ENCODE measurements around the gene IQGAP2. TPM values are rescaled to one million over a fixed set of nuclear protein-coding genes. Genes with fewer than 3 reads are reported as not detected.

IQGAP2 gene
- total RNA-seq, 2 donors from 2014 or later = 117 to 134 TPM

GRCh38 chr5:76391014-76391413 is 12.1 kb upstream of the IQGAP2 start:
- H3K9me3 ChIP-seq (ENCODE audit: control insufficient read depth, low read length, poor library complexity, severe bottlenecking) = no peaks in the 10 kb centered on the region
- Mint-ChIP-seq H3K4me3 (no peak overlapping the region), H3K36me3 (ENCODE audit: low read depth) (no peaks in the 10 kb centered on the region), H3K27ac (peak overlapping the region; percentile 79), H3K27me3 (no peaks in the 10 kb centered on the region), H3K4me1 (peaks cover 38% of the 10 kb centered on the region)
- ATAC-seq = peak; percentile 77
- no peak for DNase-seq

- H3K4me3 Mint-ChIP-seq = peak overlapping the region; percentile 43
- H3K27me3 Mint-ChIP-seq = no peaks in the 10 kb centered on the region
- peaks cover 40% of the 10 kb centered on the region for H3K4me1 Mint-ChIP-seq
- ATAC-seq = peak; percentile 77
- no peaks in the 10 kb centered on the region for H3K9me3 ChIP-seq (ENCODE audit: control insufficient read depth, low read length, poor library complexity, severe bottlenecking)
- peaks cover 3% of the 10 kb centered on the region for H3K36me3 Mint-ChIP-seq (ENCODE audit: low read depth)
- peak overlapping the region; percentile 67 for H3K27ac Mint-ChIP-seq
- DNase-seq = no peak
Observed at GRCh38 chr5:76393035-76393680, 9.9 kb upstream of the IQGAP2 start.

- ATAC-seq (no peak), DNase-seq (no peak)
- H3K9me3 ChIP-seq (ENCODE audit: control insufficient read depth, low read length, poor library complexity, severe bottlenecking) = no peaks in the 10 kb centered on the region
- H3K27me3 Mint-ChIP-seq = no peaks in the 10 kb centered on the region
- H3K4me3 Mint-ChIP-seq = no peak overlapping the region
- no peak overlapping the region for H3K27ac Mint-ChIP-seq
- peaks cover 3% of the 10 kb centered on the region for H3K36me3 Mint-ChIP-seq (ENCODE audit: low read depth)
- peaks cover 39% of the 10 kb centered on the region for H3K4me1 Mint-ChIP-seq
Observed at GRCh38 chr5:76397200-76397599, 5.9 kb upstream of the IQGAP2 start.

- no peak overlapping the region for H3K27ac Mint-ChIP-seq
- no peaks in the 10 kb centered on the region for H3K27me3 Mint-ChIP-seq
- H3K4me3 Mint-ChIP-seq = no peak overlapping the region
- H3K4me1 Mint-ChIP-seq = peaks cover 26% of the 10 kb centered on the region
- no peaks in the 10 kb centered on the region for H3K9me3 ChIP-seq (ENCODE audit: control insufficient read depth, low read length, poor library complexity, severe bottlenecking)
- peaks cover 5% of the 10 kb centered on the region for H3K36me3 Mint-ChIP-seq (ENCODE audit: low read depth)
- ATAC-seq (no peak), DNase-seq (no peak)
Observed at GRCh38 chr5:76399268-76399667, 3.8 kb upstream of the IQGAP2 start.

GRCh38 chr5:76400466-76400865 is 2.6 kb upstream of the IQGAP2 start:
- H3K4me1 Mint-ChIP-seq = peaks cover 32% of the 10 kb centered on the region
- H3K9me3 ChIP-seq (ENCODE audit: control insufficient read depth, low read length, poor library complexity, severe bottlenecking) = no peaks in the 10 kb centered on the region
- ATAC-seq = no peak
- H3K27me3 Mint-ChIP-seq = no peaks in the 10 kb centered on the region
- no peak overlapping the region for H3K4me3 Mint-ChIP-seq
- DNase-seq = no peak
- H3K36me3 Mint-ChIP-seq (ENCODE audit: low read depth) = peaks cover 5% of the 10 kb centered on the region
- H3K27ac Mint-ChIP-seq = peak overlapping the region; percentile 99

GRCh38 chr5:76401801-76402250 is 1.3 kb upstream of the IQGAP2 start:
- Mint-ChIP-seq H3K36me3 (ENCODE audit: low read depth) (peaks cover 2% of the 10 kb centered on the region), H3K27me3 (no peaks in the 10 kb centered on the region), H3K27ac (peak overlapping the region; percentile 99), H3K4me3 (peak overlapping the region; percentile 98), H3K4me1 (peaks cover 41% of the 10 kb centered on the region)
- DNase-seq = peak in 2 of 3 donors; percentile 9 to 14
- ATAC-seq = no peak
- no peaks in the 10 kb centered on the region for H3K9me3 ChIP-seq (ENCODE audit: control insufficient read depth, low read length, poor library complexity, severe bottlenecking)

- Mint-ChIP-seq H3K27ac (peak overlapping the region; percentile 99), H3K27me3 (no peaks in the 10 kb centered on the region), H3K4me3 (peak overlapping the region; percentile 98), H3K36me3 (ENCODE audit: low read depth) (peaks cover 2% of the 10 kb centered on the region), H3K4me1 (peaks cover 45% of the 10 kb centered on the region)
- ATAC-seq (peak; percentile 72), DNase-seq (peak; percentile 62 to 82 (median 63))
- H3K9me3 ChIP-seq (ENCODE audit: control insufficient read depth, low read length, poor library complexity, severe bottlenecking) = no peaks in the 10 kb centered on the region
Observed at GRCh38 chr5:76402251-76402885, 717 bp upstream of the IQGAP2 start.

GRCh38 chr5:76403766-76404222 is 709 bp downstream of the IQGAP2 start:
- Mint-ChIP-seq H3K36me3 (ENCODE audit: low read depth) (peaks cover 2% of the 10 kb centered on the region), H3K27ac (peak overlapping the region; percentile 99), H3K27me3 (no peaks in the 10 kb centered on the region), H3K4me1 (peaks cover 55% of the 10 kb centered on the region), H3K4me3 (peak overlapping the region; percentile 98)
- peak; percentile 40 for ATAC-seq
- DNase-seq = peak; percentile 58 to 68 (median 64)
- no peaks in the 10 kb centered on the region for H3K9me3 ChIP-seq (ENCODE audit: control insufficient read depth, low read length, poor library complexity, severe bottlenecking)

- peak overlapping the region; percentile 98 for H3K4me3 Mint-ChIP-seq
- H3K27me3 Mint-ChIP-seq = no peaks in the 10 kb centered on the region
- H3K9me3 ChIP-seq (ENCODE audit: control insufficient read depth, low read length, poor library complexity, severe bottlenecking) = no peaks in the 10 kb centered on the region
- peak; percentile 49 for ATAC-seq
- H3K4me1 Mint-ChIP-seq = peaks cover 59% of the 10 kb centered on the region
- H3K27ac Mint-ChIP-seq = peak overlapping the region; percentile 99
- H3K36me3 Mint-ChIP-seq (ENCODE audit: low read depth) = peaks cover 2% of the 10 kb centered on the region
- peak; percentile 15 to 65 (median 47) for DNase-seq
Observed at GRCh38 chr5:76404223-76405211, 1.4 kb downstream of the IQGAP2 start.

GRCh38 chr5:76406014-76406413 is 2.9 kb downstream of the IQGAP2 start:
- no peak for ATAC-seq
- Mint-ChIP-seq H3K4me1 (peaks cover 69% of the 10 kb centered on the region), H3K27ac (peak overlapping the region; percentile 99), H3K4me3 (peak overlapping the region; percentile 98), H3K27me3 (no peaks in the 10 kb centered on the region), H3K36me3 (ENCODE audit: low read depth) (peaks cover 7% of the 10 kb centered on the region)
- DNase-seq = no peak
- H3K9me3 ChIP-seq (ENCODE audit: control insufficient read depth, low read length, poor library complexity, severe bottlenecking) = no peaks in the 10 kb centered on the region

GRCh38 chr5:76406673-76407072 is 3.6 kb downstream of the IQGAP2 start:
- H3K9me3 ChIP-seq (ENCODE audit: control insufficient read depth, low read length, poor library complexity, severe bottlenecking) = no peaks in the 10 kb centered on the region
- H3K27me3 Mint-ChIP-seq = no peaks in the 10 kb centered on the region
- DNase-seq (no peak), ATAC-seq (no peak)
- H3K4me1 Mint-ChIP-seq = peaks cover 69% of the 10 kb centered on the region
- peaks cover 7% of the 10 kb centered on the region for H3K36me3 Mint-ChIP-seq (ENCODE audit: low read depth)
- H3K4me3 Mint-ChIP-seq = peak overlapping the region; percentile 50
- peak overlapping the region; percentile 99 for H3K27ac Mint-ChIP-seq

GRCh38 chr5:76408104-76408654 is 5.1 kb downstream of the IQGAP2 start:
- peak overlapping the region; percentile 56 for H3K27ac Mint-ChIP-seq
- no peak overlapping the region for H3K4me3 Mint-ChIP-seq

More at GRCh38 chr5:76408104-76408654, 5.1 kb downstream of the IQGAP2 start:
- Mint-ChIP-seq H3K36me3 (ENCODE audit: low read depth) (peaks cover 5% of the 10 kb centered on the region), H3K27me3 (no peaks in the 10 kb centered on the region), H3K4me1 (peaks cover 74% of the 10 kb centered on the region)
- H3K9me3 ChIP-seq (ENCODE audit: control insufficient read depth, low read length, poor library complexity, severe bottlenecking) = no peaks in the 10 kb centered on the region
- ATAC-seq (no peak), DNase-seq (no peak)
